ENCODE results near the gene DGKI.

- no peak for TF ChIP-seq EZH2 (IDR thresholded peaks at IDR 0.05; ENCODE audit: low read length, missing control alignments)
- no peak for TF ChIP-seq CTCF (conservative IDR thresholded peaks at IDR 0.05 in 1 of 2, IDR thresholded peaks at IDR 0.05 in 1 of 2; ENCODE audit: low read depth in 1 of 2, low read length in 2 of 2)
Measured at GRCh38 chr7:137836541-137836940, 10.2 kb downstream of the DGKI start.
